Suppressor macrophage treated with lipopolysaccharide for 4 hours (primary cell): ENCODE results near the gene SH3D21.

Experiments used
- DNase-seq: peaks from one replicate; pipeline ENCODE4 v3.0.0-alpha.2; 2020

SH3D21 gene

DNA sequence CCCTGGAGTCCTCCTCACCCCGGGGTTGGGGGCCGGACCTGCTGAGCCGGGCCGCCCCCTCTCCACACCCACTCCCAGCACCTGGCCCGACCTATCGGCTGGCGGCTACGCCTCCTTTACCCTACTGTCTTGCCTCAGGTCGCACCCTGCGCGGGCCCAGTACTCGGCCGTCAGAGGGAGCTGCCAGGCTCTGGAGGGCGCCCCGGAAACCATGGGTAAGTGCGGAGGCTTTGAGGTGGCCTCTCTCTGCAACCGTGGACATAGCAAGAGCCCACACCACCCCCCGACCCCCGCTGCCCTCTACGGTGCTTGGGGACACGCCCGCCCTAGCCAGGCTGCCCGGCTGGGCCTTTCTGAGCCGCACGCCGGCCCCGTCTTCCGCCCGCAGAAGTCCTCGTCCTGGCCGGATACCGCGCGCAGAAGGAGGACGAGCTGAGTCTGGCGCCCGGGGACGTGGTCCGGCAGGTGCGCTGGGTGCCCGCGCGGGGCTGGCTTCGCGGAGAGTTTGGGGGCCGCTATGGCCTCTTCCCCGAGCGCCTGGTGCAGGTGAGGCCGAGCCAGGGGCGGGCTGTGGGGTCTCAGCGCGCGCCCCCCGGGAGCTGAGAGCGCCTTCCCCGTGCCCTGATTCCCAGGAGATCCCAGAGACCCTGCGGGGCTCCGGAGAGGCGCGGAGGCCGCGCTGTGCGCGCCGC lies at the start of gene SH3D21:
SH3D21 (plus strand) TSS at position 159 of the 692 bp plus-strand sequence; CDS start at position 212, 53 bp downstream.
- DNase-seq = peak; percentile 29

DNA sequence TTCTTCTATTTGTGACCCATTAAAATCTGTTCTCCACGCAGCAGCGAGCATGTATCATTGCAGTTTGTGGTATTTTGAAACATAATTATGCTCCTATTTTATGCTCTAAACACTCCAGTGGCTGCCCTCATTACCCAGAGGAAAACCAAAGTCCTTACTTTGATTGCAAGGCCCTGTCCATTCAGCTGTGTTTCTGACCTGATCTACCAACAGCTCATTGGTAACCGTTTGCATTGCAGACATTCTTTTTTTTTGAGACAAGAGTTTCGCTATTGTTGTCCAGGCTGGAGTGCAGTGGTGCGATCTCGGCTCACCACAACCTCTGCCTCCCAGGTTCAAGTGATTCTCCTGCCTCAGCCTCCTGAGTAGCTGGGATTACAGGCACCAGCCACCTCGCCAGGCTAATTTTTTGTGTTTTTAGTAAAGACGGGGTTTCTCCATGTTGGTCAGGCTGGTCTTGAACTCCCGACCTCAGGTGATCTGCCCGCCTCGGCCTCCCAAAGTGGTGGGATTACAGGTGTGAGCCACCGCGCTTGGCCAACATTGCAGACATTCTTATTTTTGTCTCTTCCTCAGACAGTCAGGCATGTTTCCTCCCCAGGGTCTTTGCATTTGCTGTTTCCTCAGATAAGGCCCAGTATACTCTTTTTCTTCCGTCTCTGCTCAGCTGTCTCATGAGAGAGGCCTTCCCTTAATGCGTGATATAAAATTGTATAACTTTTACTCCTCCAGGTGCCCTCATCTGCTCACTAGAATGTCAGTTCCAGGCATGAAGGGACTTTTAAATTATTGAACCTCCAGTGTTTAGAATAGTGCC lies 49.4 kb upstream of the SH3D21 start:
- DNase-seq = no peak

DNA sequence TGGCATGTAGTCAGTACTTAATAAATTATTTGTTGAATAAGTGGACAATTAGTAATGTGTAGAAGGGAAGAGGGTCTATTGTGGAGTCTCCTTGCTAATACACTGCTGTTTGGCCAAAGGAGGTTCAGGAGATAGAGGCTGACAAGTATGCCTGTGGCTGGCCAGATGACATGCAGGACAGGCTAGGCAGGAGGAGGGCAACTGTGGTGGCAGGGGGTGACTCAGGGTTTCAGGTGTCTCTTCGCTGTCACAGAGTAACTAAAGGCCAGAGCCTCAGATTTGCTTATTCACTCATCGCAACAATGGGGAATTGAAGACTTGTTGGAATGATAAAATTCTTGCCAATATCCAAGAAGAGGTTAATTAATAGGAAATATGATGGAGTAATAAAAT lies 48.8 kb upstream of the SH3D21 start:
- no peak for DNase-seq

DNA sequence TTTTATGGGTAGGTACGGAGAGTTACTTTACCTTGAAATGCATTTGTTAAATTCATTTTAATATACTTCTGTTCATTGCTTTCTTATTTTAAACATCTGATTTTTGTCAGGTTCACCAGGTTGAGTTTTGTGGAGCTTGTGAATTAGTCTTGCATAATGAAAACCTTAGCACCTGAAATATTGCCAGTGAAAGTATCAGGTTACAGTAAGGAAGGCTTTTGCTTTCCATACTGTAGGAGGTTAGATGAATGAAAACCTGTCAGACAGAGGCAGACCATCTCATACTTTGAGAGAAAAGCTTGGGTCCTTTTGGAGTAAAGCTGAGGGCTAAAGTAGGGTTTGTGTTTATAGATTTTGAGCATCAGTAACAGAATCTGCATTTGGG lies 47.2 kb upstream of the SH3D21 start:
- no peak for DNase-seq

DNA sequence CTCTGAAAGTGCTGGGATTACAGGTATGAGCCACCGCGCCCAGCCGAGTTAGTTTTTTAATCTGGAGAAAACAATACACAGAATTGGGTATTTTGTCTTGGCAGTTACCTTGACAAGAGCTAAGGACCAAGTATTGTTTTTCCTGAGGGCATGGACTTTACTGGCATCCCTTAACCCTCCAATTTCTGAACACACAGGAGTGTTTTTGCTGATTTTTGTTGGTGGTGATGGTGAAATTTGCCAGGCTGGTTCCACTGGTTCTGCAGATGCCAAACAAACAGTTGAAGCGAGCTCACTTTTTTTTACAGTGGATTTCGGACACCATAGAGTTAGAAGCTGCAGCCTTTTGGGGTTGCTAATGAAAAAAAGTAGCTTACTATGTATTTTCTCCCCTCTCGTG lies 37.2 kb upstream of the SH3D21 start:
- no peak for DNase-seq

DNA sequence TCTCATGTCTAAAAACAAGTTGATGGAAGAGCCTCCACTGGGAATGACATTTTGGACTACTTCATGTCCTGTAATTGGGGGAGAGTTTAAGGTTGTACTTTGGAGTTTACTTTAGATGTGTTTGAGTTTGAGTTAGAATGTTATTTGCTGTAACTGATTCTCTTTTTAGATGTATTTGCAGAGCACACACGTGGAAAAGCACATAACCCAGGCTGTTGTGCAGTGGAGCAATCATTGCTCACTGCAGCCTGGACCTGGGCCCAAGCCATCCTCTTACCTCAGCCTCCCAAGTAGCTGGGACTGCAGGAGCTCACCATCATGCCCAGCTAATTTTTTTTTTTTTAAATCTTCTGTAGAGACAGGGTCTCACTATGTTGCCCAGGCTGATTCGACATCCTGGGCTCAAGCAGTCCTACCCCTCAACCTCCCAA lies 36.7 kb upstream of the SH3D21 start:
- no peak for DNase-seq

DNA sequence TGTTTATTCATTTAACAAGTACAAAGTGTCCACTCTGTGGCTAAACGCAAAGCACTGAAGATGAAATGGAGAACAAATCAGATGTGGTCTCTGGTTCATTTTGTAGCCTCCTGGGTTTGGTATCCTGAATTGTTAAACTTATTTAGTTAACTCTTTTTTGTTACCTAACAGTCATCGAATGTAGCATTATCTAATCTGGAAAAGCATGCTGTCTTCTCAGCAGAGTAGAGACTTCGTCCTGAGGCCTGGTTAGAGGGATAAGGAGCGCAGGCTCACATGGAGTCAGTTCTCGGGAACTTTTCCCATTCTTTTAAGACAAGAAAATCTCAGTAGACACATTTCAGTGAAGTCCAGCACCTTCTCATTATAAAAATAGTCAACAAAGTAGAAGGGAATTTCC lies 33.1 kb upstream of the SH3D21 start:
- no peak for DNase-seq

DNA sequence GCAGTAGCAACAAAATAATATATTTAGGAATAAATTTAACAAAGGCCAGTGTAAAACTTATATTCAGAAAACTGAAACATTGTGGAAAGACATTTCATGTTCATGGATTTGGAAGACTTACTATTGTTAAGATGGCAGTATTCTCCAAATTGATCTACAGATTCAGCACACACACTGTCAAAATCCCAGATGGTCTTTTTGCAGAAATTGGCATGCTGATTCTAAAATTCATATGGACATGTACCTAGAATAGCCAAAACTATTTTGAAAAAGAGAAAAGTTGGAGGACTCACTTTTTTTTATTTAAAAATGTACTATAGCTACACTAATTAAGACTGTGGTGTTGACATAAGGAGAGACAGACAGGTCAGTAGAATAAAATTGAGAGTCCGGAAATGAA lies 32.0 kb upstream of the SH3D21 start:
- no peak for DNase-seq

DNA sequence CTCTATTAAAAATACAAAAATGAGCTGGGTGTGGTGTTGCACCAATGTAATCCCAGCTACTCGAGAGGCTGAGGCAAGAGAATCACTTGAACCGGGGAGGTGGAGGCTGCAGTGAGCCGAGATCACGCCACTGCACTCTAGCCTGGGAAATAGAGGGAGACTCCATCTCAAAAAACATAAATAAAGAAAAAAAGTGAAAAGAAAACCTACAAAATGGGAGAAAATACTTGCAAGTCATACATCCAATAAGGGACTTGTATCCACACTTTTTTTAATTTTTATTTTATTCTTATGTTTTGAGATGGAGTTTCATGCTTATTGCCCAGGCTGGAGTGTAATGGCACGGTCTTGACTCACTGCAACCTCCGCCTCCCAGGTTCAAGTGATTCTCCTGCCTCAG lies 29.5 kb upstream of the SH3D21 start:
- no peak for DNase-seq

DNA sequence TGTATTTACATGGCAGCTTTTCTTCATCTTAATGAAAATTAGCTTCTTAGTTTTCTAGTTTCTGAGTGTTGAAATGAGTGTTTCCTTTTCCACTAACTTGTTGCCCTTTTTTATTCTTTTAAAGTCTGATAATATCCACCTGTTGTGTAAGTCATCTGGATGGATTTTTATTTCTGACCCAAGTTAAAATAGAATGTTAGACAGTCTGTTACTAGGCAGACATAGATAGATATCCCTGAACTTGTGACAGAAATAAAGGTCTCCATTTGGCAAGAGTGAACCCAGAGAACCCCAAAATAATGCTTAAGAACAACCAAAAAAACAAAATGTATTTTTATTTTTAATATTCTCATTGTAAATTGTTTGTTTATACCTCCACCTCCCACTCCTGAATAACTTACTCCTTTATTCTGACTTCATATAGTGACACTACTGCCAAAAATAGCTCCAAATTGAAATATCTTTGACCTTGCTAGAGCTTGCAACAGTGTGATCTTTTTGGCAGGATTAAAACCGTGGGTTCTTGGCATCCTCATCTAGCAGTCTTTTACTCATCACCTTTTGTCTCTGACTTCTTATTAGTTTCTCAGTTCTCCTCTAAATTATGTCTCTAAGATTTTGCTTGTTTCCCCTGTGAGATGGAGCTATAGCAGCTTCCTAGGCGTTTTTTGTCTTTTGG lies 26.9 kb upstream of the SH3D21 start:
- no peak for DNase-seq

DNA sequence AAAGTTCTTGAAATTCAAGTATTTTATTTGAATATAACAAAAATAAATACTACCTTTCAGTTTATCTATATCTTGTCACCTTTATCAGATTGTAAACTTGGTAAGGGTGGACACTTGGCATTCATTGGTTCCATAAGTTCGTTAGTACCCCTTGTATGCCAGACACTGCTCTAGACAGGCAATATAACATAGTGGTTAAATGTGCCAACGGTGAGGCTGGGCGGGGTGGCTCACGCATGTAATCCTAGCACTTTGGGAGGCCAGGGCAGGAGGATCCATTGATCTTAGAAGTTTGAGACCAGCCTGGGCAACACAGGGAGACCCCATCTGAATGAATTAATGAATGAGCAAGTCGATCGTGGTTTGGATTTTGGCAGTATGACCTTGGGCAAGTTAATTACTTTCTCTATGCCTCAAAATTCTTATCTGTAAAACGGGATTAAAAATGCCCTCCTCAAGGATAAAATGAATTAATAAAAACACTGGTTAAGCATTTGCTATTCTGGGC lies 26.3 kb upstream of the SH3D21 start:
- DNase-seq = no peak

DNA sequence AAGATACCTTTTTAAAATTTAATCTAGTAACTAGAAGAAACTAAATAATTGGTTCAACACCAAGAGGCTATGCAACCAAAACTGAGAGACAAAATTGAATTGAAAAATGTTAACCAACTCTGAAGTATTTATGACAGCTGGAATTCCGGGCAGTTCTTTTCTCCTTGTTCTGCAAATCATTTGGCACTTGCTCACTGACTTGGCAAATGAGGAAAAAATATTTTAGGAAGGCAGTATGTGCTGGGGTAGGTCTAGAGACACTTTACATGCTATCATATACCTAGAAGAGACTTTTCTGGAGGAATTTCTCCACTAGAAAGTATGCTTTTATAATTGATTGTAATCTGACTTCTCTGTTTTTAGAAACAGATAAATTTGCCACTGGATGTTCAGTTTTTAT lies 22.1 kb upstream of the SH3D21 start:
- no peak for DNase-seq

DNA sequence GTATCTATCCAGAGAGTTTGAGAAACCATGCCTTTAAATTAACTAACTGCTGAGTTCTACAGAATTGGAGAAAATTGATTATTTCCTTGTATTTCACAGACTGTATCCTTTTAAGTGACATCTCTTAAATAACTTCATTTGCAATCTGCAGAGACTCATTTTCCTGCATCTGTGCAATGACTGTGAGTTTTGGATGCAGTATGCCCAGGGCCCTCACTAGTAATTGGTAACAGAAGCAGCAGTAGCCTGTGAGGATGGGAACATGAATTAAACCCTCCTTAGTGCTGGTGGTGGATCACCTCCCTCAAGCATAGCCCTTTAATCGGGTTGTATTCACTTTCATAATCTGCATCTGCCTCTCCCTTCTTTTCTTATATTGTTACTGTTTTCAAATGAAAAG lies 21.7 kb upstream of the SH3D21 start:
- no peak for DNase-seq

DNA sequence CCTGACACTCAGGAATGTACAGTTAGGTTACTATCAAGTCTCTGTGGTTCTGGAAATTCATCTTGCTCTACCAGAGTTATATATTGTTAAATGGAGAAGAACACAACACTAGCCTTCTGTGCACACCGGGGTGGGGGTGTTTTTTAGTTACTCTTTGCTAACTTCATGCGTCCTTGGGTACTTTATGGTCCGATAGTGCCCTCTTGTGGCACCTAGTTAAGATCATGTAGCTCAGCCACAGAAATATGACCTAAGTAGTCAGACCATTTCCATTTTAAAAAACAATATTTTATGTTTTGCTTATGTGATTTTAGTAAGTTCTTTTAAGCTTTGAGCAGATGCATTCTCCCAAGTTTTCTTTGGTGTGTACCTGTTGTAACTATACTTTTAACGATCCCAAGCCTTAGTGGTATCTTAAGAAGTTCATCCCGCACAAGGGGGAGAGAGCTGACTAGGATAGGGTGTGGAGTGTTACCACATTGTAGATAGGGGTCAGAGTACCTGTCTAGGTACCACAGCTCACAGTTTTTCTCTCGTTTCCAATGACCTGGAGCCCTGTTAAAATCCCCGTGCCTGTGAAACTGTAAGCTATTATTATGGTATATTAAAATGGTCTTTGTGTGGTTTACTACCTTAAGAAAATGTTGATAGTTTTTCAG lies 20.6 kb upstream of the SH3D21 start:
- peak; percentile 84 for DNase-seq

DNA sequence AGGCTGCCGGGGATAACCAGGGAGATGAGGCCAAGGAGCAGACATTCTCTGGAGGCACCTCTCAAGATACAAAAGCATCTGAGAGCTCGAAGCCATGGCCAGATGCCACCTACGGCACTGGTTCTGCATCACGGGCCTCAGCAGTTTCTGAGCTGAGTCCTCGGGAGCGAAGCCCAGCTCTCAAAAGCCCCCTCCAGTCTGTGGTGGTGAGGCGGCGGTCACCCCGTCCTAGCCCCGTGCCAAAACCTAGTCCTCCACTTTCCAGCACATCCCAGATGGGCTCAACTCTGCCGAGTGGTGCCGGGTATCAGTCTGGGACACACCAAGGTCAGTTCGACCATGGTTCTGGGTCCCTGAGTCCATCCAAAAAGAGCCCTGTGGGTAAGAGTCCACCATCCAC lies 19.4 kb upstream of the SH3D21 start:
- DNase-seq = no peak

DNA sequence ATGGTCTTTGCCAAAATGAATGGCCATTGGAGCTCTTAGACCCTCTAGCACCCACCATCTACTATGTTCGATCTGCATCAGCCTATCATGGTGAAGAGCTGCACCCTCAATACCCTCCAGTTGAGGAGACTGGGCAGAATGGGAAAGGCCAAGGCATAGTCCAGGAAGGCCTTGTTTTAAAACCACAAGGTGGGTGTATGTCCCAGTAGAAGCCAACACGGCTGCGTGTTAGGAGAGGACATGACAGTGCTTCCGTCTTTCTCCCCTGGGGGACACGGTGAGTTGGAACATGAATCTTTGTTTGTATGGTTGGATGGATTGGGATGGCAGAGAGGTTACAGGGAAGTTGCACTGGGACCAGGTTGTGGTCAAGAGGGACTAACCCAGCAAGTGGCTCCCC lies 18.6 kb upstream of the SH3D21 start:
- DNase-seq = no peak

DNA sequence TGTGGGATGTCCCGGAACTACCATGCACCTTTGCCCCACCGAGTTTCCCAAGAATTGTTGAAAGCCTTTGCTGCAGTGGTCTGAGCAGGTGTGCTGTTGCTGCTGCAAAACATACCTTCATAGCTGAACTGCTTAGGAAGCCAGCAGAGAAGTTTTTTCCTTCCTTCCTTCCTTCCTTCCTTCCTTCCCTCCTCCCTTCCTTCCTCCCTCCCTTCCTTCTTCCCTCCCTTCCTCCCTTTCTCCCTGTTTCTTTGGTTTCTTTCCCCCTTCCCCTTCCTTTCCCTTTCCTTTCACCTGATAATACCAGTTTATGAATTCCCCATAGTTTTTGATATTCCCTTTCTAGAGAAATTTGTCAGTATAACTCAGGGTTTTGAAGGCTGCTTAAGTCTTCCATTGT lies 10.8 kb upstream of the SH3D21 start:
- DNase-seq = no peak

DNA sequence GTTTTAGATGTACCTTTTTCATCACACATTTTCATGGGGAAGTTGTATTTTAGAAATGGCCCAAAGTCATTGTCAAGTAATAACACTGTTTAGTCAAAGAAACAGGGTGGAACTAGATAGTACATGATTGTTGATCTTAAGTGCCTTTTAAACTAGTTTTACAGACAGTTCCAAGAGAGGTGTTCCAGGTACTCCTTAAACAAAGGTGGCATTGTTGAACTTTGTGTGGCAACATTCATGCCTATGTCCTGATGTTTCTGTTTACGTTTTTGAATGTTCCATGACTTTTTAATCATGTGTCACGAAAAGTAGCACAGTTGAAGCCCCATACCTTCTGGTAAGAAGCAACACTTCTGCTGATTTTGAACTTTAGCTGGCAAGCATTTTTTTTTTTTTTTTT lies 9.1 kb upstream of the SH3D21 start:
- no peak for DNase-seq

DNA sequence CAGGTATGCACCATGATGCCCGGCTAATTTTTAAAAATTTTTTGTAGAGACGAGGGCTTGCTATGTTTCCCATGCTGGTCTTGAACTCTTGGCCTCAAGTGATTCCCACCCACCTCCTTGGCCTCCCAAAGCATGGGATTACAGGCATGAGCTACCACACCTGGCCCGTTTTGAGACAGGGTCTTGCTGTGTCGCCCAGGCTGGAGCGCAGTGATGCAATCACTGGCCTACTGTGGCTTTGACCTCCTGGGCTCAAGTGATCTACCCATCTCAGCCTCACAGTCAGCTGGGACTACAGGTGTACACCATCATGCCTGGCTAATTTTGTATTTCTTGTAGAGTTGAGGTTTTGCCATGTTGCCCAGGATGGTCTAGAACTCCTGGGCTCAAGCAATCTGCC lies 7.5 kb upstream of the SH3D21 start:
- DNase-seq = no peak

DNA sequence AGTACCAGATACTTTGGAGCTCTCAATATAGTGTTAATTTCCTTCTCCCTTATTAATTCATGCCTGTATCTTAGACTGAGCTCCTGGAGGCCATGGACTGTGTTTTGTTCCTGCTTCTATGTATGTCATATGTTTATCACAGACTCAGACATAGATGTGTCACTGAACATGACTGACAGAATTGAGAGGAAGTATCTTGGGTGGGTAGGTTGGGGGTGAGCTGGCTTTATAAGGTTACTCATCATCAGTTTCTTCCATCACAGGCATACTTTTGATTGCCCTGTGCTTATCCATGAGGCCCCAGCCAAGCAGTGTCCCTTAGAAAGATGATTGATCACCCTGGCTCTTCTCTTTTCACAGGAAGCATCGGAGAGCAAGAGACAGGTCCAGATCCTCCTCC lies 5.6 kb upstream of the SH3D21 start:
- peak; percentile 78 for DNase-seq

DNA sequence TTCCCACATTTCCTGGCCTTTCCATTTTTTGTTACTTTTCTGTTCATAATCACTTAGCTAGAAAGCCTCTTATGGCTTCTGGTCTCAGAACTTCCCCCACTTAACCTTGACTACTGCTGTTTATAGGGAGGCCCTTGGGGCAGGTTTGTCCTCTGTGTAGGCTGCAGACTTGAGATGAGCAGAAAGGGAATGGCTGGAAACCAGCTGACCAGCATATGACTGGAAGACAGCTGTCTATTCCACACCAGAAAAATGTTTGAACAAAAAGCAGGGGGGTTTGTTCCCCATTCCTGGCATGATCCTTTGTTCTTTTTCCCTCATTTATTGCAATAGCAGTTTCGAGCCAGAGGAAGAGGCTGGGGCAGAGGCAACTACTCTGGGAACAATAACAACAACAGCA lies 4.9 kb upstream of the SH3D21 start:
- DNase-seq = no peak

DNA sequence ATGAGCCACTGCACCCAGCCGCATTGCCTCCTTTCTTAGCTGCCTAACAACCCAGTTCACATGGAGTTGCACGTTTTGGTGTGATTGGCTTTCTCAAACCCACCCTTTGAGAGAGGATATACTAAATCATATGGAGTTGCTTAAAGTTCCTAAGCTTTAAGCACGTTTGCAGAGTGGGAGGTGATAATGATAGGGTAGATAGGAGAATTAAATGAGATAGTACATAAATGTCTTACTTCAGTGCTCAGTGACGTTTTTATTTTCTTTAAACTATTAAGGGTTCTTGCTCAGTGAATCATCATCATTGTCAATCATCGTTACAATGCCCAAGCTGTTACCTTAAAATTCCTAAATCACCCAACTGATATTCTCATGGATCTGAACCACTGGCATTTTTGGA lies 2.9 kb upstream of the SH3D21 start:
- no peak for DNase-seq

DNA sequence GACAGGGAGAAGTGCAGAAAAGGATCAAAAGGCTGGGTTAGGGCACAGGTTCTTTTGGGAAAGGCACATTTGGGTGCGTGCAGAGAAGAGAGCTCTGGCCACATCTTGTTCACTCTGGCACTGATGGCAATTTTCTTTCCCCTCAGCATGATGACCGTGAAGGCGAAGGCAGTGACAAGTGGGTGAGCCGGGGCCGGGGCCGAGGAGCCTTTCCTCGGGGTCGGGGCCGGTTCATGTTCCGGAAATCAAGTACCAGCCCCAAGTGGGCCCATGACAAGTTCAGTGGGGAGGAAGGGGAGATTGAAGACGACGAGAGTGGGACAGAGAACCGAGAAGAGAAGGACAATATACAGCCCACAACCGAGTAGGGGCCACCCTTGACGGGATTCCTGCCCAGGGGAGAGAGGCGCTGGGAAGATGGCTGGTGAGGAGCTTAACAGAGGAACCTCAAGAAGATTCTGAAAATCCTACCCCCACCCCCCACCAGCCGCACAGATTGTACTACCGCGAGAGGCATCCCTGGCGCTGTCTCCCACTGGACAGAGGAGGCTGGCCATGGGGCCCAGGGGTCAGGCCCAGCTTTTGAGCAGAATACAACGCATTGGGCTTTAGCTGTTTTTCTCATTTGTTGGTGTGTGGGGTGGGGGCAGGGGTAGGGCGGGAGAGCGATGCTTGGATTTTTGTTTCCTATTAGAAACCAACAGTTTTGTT lies 2.4 kb upstream of the SH3D21 start:
- DNase-seq = no peak
